Measurements from ENCODE around the gene CARD10.
"Not testable (repeated sequence)": the region's sequence is repeated elsewhere in the genome, so short reads cannot be mapped to it uniquely, and the experiment has no call there.

Gene CARD10

DNA sequence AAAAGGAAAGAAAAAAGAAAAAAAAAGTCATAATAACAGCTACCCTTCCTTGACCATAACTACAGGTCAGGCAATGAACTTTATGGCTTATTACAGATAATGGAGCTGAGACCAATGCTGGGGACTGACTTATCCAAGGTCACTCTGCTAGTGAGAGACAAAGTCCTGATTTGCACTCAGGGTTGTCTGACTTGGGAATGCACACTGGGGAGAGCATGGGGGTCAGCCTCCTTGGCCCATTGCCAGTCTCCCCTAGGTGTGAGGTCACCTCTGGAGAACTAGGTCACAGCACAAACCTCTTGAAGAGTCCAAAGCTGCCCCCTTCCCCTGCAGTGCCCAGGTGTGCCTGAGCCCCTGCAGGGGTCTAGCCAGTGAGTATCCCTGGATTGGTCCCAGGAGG lies 35.8 kb upstream of the CARD10 start:
- DNase-seq = no peak

GRCh38 chr22:37553725-37554124 lies 34.5 kb upstream of the CARD10 start:
- no peak for DNase-seq

DNA sequence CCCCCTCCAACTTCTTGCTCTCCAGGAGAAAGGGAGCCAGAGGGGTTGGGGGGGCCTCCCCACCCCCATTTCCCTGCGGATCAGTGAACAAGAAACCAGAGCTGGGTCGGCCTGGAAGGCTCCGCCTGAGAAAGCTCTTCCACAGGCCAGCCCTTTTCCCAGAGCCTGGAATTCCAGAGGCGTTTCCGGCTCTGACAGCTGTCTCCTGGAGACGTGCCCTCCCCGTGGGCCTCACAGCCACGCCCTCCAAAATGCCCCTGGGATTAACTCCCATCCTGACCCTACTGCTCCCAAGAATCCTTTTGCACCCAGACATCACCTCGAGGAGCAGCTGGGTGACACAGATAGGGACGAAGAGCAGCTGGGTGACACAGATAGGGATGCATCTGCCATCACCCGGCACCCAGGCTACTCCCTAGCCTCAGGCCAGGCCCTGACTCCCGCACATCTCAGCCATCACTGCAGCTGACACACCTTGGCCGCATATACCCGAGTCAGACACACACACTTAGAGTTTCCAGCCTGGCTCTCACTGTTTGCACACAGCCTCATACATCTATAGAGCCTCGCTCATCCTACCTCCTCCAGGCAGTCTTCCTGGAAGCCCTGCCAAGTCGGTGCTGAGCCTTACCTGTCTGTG lies 33.4 kb upstream of the CARD10 start:
- DNase-seq = no peak

- no peak for DNase-seq
Observed at GRCh38 chr22:37551981-37552380, 32.8 kb upstream of the CARD10 start.

- not testable (repeated sequence) for DNase-seq
Observed at GRCh38 chr22:37550921-37551320, 31.7 kb upstream of the CARD10 start.

- DNase-seq = no peak
Observed at GRCh38 chr22:37549704-37550059, 30.5 kb upstream of the CARD10 start.

- DNase-seq = no peak
Observed at GRCh38 chr22:37547251-37547741, 28.1 kb upstream of the CARD10 start.

DNA sequence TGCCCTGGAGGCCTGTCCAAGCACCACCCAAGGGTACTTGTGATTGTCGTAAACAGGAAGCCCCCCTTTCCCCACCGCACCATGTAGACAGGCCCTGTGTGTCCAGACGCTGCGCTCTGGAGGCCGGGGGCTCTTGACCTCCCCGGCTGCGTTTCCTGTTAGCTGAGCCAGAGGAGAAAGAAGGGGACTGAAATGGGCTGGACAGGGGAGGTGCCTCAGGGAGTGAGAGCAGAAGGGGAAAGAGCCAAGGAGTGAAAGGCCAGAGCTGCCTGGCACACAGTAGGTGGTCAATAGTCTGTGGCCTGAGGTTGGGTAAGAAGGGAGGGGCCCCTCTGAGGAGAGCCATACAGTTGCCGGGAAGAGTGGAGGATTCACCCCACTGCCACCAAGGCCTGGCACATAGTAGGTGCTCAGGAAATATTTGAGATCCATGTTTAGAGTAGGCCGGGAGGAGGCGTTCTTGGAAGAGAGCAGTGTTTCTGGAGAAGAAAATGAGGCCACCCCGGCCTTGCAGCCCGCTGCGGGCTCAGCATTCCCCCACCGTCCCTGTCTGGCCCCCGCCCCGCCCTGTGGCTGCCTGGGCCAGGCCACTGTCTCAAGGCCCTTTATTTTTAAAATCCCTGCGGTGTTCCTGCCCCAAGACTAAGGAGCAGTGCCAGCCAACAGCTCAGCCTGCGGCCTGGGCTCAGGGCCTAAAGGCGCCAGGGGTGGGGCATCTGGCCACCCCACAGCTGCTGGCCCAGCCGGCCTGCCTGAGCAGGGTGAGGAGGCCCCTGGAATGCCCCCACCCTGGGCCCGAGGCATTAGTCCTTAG lies 27.4 kb upstream of the CARD10 start:
- no peak for DNase-seq

DNA sequence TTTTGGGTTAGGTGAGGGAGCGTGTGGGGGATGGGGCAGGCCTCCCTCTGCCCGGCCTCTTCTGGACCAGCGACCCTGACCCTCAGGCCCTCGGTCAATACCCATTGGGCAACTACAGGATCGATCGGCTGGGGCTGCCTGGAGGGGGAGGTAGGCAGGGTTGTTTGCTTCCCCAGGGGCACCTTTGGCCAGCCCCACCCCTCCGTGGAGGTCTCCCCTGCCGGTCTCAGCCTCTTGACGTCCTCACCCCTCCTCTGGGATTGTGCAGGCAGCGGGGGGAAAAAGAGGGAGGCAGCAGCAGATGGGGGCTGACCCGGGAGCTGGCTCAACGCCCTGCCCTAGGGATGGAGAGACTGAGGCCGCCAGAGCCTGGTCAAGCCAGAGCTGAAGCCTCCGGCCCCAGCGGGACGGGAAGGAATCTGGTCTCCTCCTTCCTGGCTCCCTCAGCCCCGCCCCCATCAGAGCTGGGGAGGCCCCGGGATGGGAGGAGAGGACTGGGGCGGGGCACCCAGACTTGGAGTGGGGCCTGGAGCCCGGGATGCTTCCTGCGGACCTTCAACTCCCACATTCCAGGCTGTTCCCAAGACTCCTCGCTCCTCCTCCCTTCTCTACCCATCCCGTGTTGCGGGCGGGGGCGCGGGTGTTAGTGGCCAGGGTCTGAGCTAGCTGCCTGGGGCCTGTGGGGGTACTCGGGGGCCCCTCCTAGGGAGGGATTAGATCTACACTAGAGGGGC lies 26.7 kb upstream of the CARD10 start:
- no peak for DNase-seq

DNA sequence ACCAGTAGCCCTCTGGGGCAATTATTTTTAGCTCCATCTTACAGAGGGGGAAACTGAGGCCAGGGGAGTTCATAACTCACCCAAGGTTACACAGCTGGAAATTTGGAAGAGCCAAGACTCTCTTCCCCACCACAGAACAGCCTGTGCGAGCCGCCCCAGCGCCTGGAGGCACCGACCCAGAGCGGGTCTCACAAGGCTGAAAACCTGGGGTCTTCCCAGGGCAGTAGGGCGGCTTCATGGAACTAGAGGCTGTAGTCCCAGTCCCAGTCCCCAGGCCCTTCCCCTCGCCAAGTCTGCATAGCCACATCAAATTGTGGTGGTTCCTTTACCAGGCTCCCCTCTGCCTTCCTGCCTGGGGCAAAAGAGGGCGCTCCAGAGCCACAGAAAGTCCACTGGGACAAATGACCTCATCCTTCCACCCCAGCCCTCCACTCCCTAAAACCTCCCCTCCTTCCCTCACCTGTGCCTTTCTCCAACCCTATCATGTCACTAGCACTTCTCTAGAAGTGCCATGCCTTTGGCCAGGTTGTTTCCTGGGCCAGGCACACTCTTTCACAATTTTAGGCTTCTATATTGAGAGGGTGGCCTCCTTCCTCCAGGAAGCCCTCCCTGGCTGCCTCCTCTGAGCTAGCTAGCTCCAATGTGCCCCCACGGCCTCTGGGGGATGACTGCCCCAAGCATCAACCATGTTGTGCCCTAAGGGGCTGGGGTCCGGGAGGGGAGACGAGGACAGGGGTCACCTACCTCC lies 25.9 kb upstream of the CARD10 start:
- peak; percentile 12 for DNase-seq

- DNase-seq = no peak
Observed at GRCh38 chr22:37542959-37543358, 23.7 kb upstream of the CARD10 start.

GRCh38 chr22:37542416-37542815 lies 23.2 kb upstream of the CARD10 start:
- not testable (repeated sequence) for DNase-seq

DNA sequence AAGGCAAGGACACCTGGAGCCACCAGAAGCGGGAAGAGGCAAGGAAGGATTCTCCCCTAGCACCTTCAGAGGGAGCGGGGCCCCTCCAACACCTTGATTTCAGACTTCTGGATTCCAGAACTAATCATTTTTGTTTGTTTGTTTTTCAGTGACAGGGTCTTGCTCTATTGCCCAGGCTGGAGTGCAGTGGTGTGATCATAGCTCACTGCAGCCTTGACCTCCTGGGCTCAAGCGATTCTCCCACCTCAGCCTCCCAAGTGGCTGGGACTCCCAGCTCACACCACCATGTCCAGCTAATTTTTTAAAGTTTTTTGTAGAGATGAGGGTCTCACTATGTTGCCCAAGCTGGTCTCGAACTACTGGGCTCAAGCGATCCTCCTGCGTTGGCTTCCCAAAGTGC lies 20.6 kb upstream of the CARD10 start:
- DNase-seq = not testable (repeated sequence)

DNA sequence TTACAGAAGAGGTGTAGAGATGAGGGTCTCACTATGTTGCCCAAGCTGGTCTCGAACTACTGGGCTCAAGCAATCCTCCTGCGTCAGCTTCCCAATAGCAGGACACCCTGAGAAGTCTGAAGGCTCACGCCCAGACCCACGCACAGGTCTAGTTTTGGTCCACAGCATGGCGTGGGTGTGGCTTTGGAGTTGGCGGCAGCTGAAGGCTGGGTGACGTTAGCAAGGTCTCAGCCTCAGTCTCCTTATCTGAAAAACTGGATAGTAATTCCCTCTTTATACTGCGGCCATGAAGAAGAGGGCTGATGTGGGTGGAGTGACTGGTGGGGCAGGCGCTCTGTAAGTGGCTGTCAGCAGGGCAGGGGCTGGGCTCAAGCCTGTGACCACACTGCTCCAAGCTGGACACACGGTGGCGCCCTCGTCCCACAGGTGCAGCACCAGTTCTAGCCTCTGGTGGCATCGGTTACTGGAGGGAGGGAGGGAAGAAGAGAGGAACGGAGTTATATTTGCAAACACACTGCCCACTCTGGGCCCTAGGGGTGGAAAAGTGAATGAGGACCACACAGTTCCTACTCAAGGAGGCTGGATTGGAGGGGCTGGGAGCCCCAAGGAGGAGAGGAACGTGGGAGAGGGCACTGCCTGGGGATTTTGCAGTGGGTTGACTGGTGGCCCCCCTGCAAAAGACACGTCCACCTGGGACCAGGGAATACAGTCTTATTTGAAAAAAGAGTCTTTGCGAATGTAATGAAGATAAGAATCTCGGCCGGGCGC lies 19.6 kb upstream of the CARD10 start:
- DNase-seq = peak; percentile 80

GRCh38 chr22:37535159-37535558 lies 15.9 kb upstream of the CARD10 start:
- DNase-seq = no peak

GRCh38 chr22:37534445-37534844 lies 15.2 kb upstream of the CARD10 start:
- no peak for DNase-seq

DNA sequence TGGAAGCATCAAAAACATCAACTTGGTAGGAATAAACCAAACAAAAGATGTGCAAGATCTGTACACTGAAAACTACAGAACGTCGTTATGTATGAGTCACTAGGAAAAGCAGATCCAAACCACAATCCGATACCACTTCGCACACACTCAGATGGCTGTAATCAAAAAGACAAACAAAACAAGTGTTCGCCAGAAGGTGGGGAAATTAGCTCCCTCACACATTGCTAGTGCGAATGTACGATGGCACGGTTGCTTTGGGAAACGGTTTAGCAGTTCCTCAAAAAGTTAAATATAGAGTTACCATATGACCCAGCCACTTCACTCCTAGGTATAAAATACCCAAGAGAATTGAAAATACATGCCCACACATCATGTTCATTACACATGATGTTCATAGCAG lies 14.8 kb upstream of the CARD10 start:
- no peak for DNase-seq

DNA sequence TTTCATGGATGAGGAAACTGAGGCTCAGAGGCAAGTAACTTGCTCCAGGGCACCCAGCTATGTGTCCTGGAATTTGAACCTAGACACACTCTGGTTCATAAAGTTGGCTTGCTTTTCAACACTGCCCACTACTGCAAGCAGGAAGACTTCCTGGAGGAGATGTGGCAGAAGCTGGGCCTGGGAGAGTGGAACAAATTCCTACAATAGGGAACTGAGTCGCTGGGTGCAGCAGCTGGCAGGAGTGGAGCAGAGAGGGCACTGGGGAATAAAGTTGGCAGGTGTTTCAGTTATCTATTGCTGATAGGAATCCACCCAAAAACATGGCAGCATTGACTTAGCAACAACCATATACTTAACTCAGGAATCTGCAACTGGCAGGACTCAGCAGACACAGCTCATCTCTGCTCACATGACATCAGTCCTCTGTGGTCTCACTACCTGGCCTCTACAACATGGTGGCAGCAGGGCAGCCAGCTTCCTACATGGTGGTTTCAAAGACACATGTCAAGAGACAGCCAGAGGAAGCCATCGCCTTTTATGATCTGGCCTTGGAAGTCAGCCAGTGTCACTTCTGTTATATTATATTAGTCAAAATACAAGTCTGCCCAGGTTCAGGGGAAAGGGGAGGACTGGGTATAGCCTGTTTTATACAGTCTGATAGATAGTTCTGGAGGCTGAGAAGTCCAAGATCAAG lies 10.6 kb upstream of the CARD10 start:
- no peak for DNase-seq

DNA sequence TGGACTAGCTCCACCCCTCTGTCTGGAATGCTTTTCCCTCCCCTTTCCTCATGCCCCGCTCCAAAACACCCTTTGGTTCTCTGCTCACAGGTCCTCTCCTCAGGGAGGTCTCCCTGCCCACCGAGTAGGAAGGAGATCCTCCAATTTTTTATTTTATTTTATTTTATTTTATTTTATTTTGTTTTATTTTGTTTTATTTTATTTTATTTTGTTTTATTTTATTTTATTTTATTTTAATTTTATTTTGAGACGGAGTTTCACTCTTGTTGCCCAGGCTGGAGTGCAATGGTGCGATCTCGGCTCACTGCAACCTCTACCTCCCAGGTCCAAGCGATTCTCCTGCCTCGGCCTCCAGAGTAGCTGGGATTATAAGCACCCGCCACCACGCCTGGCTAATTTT lies 8.7 kb upstream of the CARD10 start:
- not testable (repeated sequence) for DNase-seq

GRCh38 chr22:37527081-37527752 lies 8.0 kb upstream of the CARD10 start:
- not testable (repeated sequence) for DNase-seq

DNA sequence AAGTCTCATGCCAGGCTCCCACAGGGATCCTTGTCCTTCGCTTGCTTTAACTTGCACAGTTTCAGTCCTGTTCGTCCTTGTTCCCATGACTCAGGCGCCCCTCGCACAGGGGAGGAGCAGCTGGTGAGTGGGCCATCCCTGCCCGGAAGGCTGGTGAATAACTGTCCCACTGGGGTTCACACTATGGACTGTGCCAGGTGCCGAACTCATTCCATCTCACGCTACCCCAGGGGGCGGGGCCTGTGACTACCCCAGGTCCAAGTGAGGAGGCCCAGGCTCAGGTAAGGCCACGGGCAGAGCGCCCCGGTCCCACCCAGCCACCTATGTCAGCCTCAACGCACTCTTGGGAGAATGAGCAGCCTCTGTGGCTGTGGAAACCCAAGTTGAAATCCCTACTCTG lies 7.2 kb upstream of the CARD10 start:
- DNase-seq = no peak

Measured in activated effector memory CD4-positive, alpha-beta T cell treated with Interleukin-2 at 50 U/mL for 16 hours (primary cell).